Testis (tissue), 3 donors: ENCODE results near the gene TKFC. TPM values are rescaled to one million over a fixed set of nuclear protein-coding genes. Genes with fewer than 3 reads are reported as not detected.

ENCODE experiments used
- DNase-seq: peaks from one replicate; pipeline ENCODE4 v3.0.0-alpha.2; 2019
- H3K27ac ChIP-seq, 2 donors: fragments of 200-600 bp; sonication (generic); one replicate each; pipeline ENCODE4 v1.5.1; 2019
- H3K27me3 ChIP-seq: fragments of 200-600 bp; sonication (generic); one replicate; pipeline ENCODE4 v1.5.1; 2019
- H3K36me3 ChIP-seq: fragments of 200-600 bp; sonication (generic); one replicate; pipeline ENCODE4 v1.5.1; 2017; ENCODE audit warnings: low read depth; ENCODE audit errors: missing control alignments
- H3K4me1 ChIP-seq: fragments of 200-600 bp; sonication (generic); one replicate; pipeline ENCODE4 v1.5.1; 2019
- H3K4me3 ChIP-seq, 2 donors: fragments of 200-600 bp; sonication (generic); one replicate each; pipeline ENCODE4 v1.5.1; 2017 to 2019
- H3K9me3 ChIP-seq: fragments of 200-600 bp; sonication (generic); one replicate; pipeline ENCODE4 v1.5.1; 2017
- CTCF ChIP-seq, 3 experiments: fragments of 450-650 bp in 2 of 3; fragments of 200-600 bp in 1 of 3; sonication (generic) in 1 of 3; IDR thresholded peaks; one replicate each; pipeline ENCODE4 v1.5.1; 2016 to 2019; ENCODE audit warnings: antibody characterized with exemption in 3 of 3, mild to moderate bottlenecking in 2 of 3, moderate library complexity in 1 of 3
- POLR2A ChIP-seq: fragments of 450-650 bp; IDR thresholded peaks from one replicate; pipeline ENCODE4 v1.6.1; 2017; ENCODE audit warnings: antibody characterized with exemption, mild to moderate bottlenecking, moderate library complexity
- WGBS, 2 donors: methylation state at CpG; one replicate each; pipeline ENCODE4 v1.1.5; 2018; 5-methylcytosine and 5-hydroxymethylcytosine counted together
- intact Hi-C: fragments of 100-400 bp; cut with DNase I; formaldehyde crosslinking; loops from one replicate; pipeline ENCODE4 v1.15.1; 2023; ENCODE audit warnings: low total_unique reads
- polyA plus RNA-seq: library from polyadenylated mRNA; stranded (reverse); fragments of 350-450 nt; fragmentation: Illumina TruSeq; extraction: RNeasy Lipid Tissue Mini Kit (QIAGEN cat#74804); gene quantifications from one replicate; pipeline ENCODE4 v1.2.3, GENCODE V29; 2014; ENCODE audit warnings: low read depth, low replicate concordance; ENCODE audit not compliant: insufficient read depth
- total RNA-seq, 2 donors: library from RNA; depleted of rRNA; stranded (reverse); fragments of >200 nt; gene quantifications; one replicate each; pipeline ENCODE4 v1.2.3, GENCODE V29; 2016

The TKFC gene
- total and polyA plus RNA-seq, 3 donors from 2014 or later: 90.1 to 159 (median 121) TPM

- 73 to 85% methylated on average over 11 to 20 of the region's 20 CpGs for WGBS, 2 donors
- Histone ChIP-seq H3K27ac (no peak overlapping the region), H3K4me1 (peaks cover 23% of the 10 kb centered on the region), H3K36me3 (no peaks in the 10 kb centered on the region), H3K4me3 (no peak overlapping the region), H3K27me3 (no peaks in the 10 kb centered on the region), H3K9me3 (no peaks in the 10 kb centered on the region)
- TF ChIP-seq CTCF (IDR thresholded peaks at IDR 0.05) (no peak), POLR2A (no peak)
- intact Hi-C loops: no loop called here
- DNase-seq: no peak
Measured at GRCh38 chr11:61342207-61342803, 9.3 kb downstream of the TKFC start.

DNA sequence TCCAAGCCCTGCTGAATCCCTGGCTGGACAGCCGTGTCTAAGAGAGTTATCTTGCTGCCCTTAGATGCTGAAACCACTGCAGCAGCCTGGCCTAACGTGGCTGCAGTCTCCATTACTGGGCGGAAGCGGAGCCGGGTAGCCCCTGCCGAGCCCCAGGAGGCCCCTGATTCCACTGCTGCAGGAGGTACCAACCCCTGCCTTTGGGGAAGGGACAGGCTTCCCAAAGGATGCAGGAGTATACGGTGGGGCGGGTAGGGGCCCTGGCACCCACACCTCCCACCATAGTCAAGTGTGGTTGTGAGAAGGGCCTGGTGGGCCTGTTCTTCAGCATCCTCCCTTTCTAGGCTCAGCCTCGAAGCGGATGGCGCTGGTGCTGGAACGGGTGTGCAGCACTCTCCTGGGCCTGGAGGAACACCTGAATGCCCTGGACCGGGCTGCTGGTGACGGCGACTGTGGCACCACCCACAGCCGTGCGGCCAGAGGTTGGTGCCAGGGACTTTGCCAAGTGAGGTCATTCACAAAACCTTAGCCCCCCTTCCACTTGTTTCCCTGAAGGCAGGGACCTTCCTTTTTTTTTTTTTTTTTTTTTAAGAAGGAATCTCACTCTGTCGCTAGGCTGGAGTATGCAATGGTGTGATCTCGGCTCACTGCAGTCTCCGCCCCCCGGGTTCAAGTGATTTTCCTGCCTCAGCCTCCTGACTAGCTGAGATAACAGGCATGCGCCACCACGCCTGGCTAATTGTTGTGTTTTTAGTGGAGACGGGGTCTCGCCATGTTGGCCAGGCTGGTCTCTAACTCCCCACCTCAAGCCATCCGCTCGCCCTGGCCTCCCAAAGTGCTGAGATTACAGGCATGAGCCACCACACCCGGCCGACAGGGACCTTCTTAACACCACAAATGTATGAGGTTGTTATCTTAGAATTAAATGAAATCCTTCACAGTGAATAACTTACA is 11.0 kb downstream of the TKFC start:
- WGBS, 2 donors: 88 to 93% methylated on average over 25 to 29 of the region's 29 CpGs
- no peaks in the 10 kb centered on the region for H3K27me3 ChIP-seq
- H3K27ac ChIP-seq: no peak overlapping the region
- intact Hi-C loops: no loop called here
- no peak for DNase-seq
- no peak overlapping the region for H3K4me3 ChIP-seq
- TF ChIP-seq CTCF (IDR thresholded peaks at IDR 0.05) (no peak), POLR2A (no peak)
- H3K36me3 ChIP-seq: no peaks in the 10 kb centered on the region
- H3K9me3 ChIP-seq: no peaks in the 10 kb centered on the region
- H3K4me1 ChIP-seq: peaks cover 22% of the 10 kb centered on the region

- Histone ChIP-seq H3K36me3 (no peaks in the 10 kb centered on the region), H3K4me3 (no peak overlapping the region), H3K27me3 (no peaks in the 10 kb centered on the region), H3K4me1 (peaks cover 22% of the 10 kb centered on the region), H3K9me3 (no peaks in the 10 kb centered on the region), H3K27ac (peak overlapping the region; percentile 2 to 68)
- 60 to 77% methylated on average over 4 of the region's 4 CpGs for WGBS, 2 donors
- DNase-seq: peak; percentile 51
- TF ChIP-seq POLR2A: no peak
- no peak for TF ChIP-seq CTCF (IDR thresholded peaks at IDR 0.05)
- intact Hi-C loops: no loop called here
Measured at GRCh38 chr11:61345170-61345610, 12.2 kb downstream of the TKFC start.

GRCh38 chr11:61345954-61346843 is 13.2 kb downstream of the TKFC start:
- peaks cover 22% of the 10 kb centered on the region for H3K4me1 ChIP-seq
- DNase-seq: peak; percentile 48
- no peaks in the 10 kb centered on the region for H3K36me3 ChIP-seq
- H3K9me3 ChIP-seq: no peaks in the 10 kb centered on the region
- TF ChIP-seq POLR2A (no peak), CTCF (IDR thresholded peaks at IDR 0.05) (no peak)
- H3K27me3 ChIP-seq: no peaks in the 10 kb centered on the region
- intact Hi-C loops: no loop called here
- WGBS, 2 donors: 57 to 60% methylated on average over 1 to 14 of the region's 14 CpGs
- H3K4me3 ChIP-seq: no peak overlapping the region
- H3K27ac ChIP-seq: peak overlapping the region; percentile 2 to 68
